ENCODE results near the gene CCL3.

DNA sequence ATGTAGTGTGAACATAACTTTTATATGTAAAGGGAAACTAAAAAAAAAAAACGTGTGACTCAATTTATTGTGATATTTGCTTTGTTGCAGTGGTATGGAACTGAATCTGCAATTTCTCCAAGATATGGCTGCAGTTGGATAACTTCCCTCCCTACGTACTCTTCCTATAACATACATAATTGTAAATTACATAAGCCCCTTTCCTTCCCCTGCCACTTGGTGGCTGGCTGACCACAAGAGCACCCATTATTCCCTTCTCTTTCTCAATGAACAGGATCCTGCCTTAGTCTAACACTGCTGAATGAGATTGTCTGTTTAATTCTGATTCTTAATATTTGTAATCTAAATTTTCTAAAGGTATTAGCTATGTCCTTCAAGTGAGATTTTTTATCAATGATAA is 41.5 kb upstream of the CCL3 start:
- TF ChIP-seq, protein P1, sequence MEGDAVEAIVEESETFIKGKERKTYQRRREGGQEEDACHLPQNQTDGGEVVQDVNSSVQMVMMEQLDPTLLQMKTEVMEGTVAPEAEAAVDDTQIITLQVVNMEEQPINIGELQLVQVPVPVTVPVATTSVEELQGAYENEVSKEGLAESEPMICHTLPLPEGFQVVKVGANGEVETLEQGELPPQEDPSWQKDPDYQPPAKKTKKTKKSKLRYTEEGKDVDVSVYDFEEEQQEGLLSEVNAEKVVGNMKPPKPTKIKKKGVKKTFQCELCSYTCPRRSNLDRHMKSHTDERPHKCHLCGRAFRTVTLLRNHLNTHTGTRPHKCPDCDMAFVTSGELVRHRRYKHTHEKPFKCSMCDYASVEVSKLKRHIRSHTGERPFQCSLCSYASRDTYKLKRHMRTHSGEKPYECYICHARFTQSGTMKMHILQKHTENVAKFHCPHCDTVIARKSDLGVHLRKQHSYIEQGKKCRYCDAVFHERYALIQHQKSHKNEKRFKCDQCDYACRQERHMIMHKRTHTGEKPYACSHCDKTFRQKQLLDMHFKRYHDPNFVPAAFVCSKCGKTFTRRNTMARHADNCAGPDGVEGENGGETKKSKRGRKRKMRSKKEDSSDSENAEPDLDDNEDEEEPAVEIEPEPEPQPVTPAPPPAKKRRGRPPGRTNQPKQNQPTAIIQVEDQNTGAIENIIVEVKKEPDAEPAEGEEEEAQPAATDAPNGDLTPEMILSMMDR (IDR thresholded peaks at IDR 0.05; ENCODE audit: poor library complexity, severe bottlenecking): no peak
- TF ChIP-seq EP300 (conservative IDR thresholded peaks at IDR 0.05; ENCODE audit: poor library complexity, severe bottlenecking): no peak
- no peak for TF ChIP-seq POLR2AphosphoS5 (IDR thresholded peaks at IDR 0.05)
- no peak for TF ChIP-seq EZH2 (IDR thresholded peaks at IDR 0.05; ENCODE audit: borderline replicate concordance, insufficient read depth, low read length, poor library complexity, severe bottlenecking)
- TF ChIP-seq TAF1 (IDR thresholded peaks at IDR 0.05; ENCODE audit: low read depth): no peak

Measured in neural cell (in vitro differentiated cells).